AG04450 (cell line): ENCODE results near the gene NRTN. TPM values are rescaled to one million over a fixed set of nuclear protein-coding genes. Genes with fewer than 3 reads are reported as not detected.

ENCODE experiments used
- CTCF ChIA-PET: fragments of 300-600, 350-600 bp; formaldehyde crosslinking; extraction: SDS; loops from one replicate; lab custom pipeline; 2022; ENCODE audit warnings: antibody characterized with exemption, inconsistent platforms; lab: Charles Lee
- POLR2A ChIA-PET: fragments of 350-600 bp; formaldehyde crosslinking; extraction: SDS; loops from one replicate; lab custom pipeline; 2021; ENCODE audit warnings: antibody characterized with exemption, inconsistent platforms; lab: Yijun Ruan, JAX
- DNase-seq: peaks from one replicate; pipeline ENCODE4 v3.0.0-alpha.2; 2011; ENCODE audit warnings: low read depth, low spot score
- H3K27ac ChIP-seq: one replicate; pipeline ENCODE4 v1.5.1; 2012; ENCODE audit warnings: low read depth, low read length, control low read depth
- H3K27me3 ChIP-seq: one replicate; pipeline ENCODE4 v1.6.0; 2012; ENCODE audit warnings: low read length; ENCODE audit not compliant: control insufficient read depth, insufficient read depth
- H3K4me3 ChIP-seq: 2 replicates; pipeline ENCODE4 v1.5.1; 2011; ENCODE audit warnings: mild to moderate bottlenecking, low read depth, low read length, control low read depth
- H3K9me3 ChIP-seq: 2 replicates; pipeline ENCODE4 v1.5.1; 2012; ENCODE audit warnings: low read length; ENCODE audit not compliant: control insufficient read depth, insufficient read depth
- CTCF ChIP-seq: IDR thresholded peaks from 2 replicates; pipeline ENCODE4 v1.5.1; 2011; ENCODE audit warnings: low read depth, low read length, control low read depth, inconsistent platforms
- polyA plus RNA-seq: library from polyadenylated mRNA; depleted of rRNA; stranded (reverse); fragments of >200 nt; gene quantifications from 2 replicates; pipeline ENCODE4 v1.2.3, GENCODE V29; 2011

NRTN gene
- polyA plus RNA-seq, 1 experiment: 0.24 TPM

- H3K4me3 ChIP-seq: no peak overlapping the region
- POLR2A ChIA-PET: no interaction called here
- no peaks in the 10 kb centered on the region; the same call in 1 of the 2 replicates for H3K9me3 ChIP-seq
- H3K27ac ChIP-seq: no peak overlapping the region
- H3K27me3 ChIP-seq: peaks cover 5% of the 10 kb centered on the region
- DNase-seq: no peak
- CTCF ChIA-PET: interaction anchor here (1.9 kb wide), 1 partner anchor 20 kb away, joined by 7 read pairs; the partner anchor contains the start of gene NRTN
- TF ChIP-seq CTCF: no peak
Measured at GRCh38 chr19:5824751-5825150, 19.9 kb downstream of the NRTN start.

- CTCF ChIA-PET: interaction anchor here (1.9 kb wide), 1 partner anchor 21 kb away, joined by 7 read pairs; the partner anchor contains the start of gene NRTN
Measured at GRCh38 chr19:5825178-5825577, 20.3 kb downstream of the NRTN start.

GRCh38 chr19:5826531-5827341 is 21.9 kb downstream of the NRTN start:
- CTCF ChIA-PET: interaction anchor here (2.0 to 3.2 kb wide), 2 partner anchors 23 to 66 kb away, joined by 5 to 24 read pairs; no protein-coding TSS in a partner anchor
- Histone ChIP-seq H3K27me3 (peaks cover 2% of the 10 kb centered on the region), H3K27ac (no peak overlapping the region), H3K9me3 (no peaks in the 10 kb centered on the region; the same call in 1 of the 2 replicates), H3K4me3 (no peak overlapping the region)
- no peak for DNase-seq
- TF ChIP-seq CTCF: peak; percentile 26; the same call in 1 of the 2 replicates
- POLR2A ChIA-PET: interaction anchor here (0.5 to 1.9 kb wide), 2 partner anchors 48 to 77 kb away, joined by 8 to 30 read pairs; partner anchors contain the start of genes NDUFA11 and VMAC

More at GRCh38 chr19:5825178-5825577, 20.3 kb downstream of the NRTN start:
- Histone ChIP-seq H3K27me3 (peaks cover 5% of the 10 kb centered on the region), H3K4me3 (no peak overlapping the region), H3K9me3 (no peaks in the 10 kb centered on the region; the same call in 1 of the 2 replicates), H3K27ac (no peak overlapping the region)
- no peak for DNase-seq
- no peak for TF ChIP-seq CTCF
- POLR2A ChIA-PET: no interaction called here

GRCh38 chr19:5827342-5827890 is 22.5 kb downstream of the NRTN start:
- POLR2A ChIA-PET: interaction anchor here (0.5 to 1.9 kb wide), 10 partner anchors 14 to 127 kb away, joined by 3 to 30 read pairs (median 5); partner anchors contain the start of genes FUT3, NDUFA11 and VMAC
- DNase-seq: no peak
- Histone ChIP-seq H3K9me3 (no peaks in the 10 kb centered on the region; the same call in 1 of the 2 replicates), H3K27ac (no peak overlapping the region), H3K4me3 (peak overlapping the region; percentile 79), H3K27me3 (peaks cover 2% of the 10 kb centered on the region)
- TF ChIP-seq CTCF: no peak
- CTCF ChIA-PET: interaction anchor here (1.3 to 3.2 kb wide), 3 partner anchors 19 to 66 kb away, joined by 3 to 24 read pairs (median 5); no protein-coding TSS in a partner anchor
